DMS153 (cell line): ENCODE measurements around the gene CNOT6.

Source experiments
- DNase-seq: peaks from one replicate; lab custom pipeline; 2025; lab: John Stamatoyannopoulos, UW

The CNOT6 gene

GRCh38 chr5:180621311-180621710, 127.1 kb downstream of the CNOT6 start:
- no peak for DNase-seq

- DNase-seq, result no peak
Measured at GRCh38 chr5:180622910-180623309, 128.7 kb downstream of the CNOT6 start.

GRCh38 chr5:180623411-180623834, 129.2 kb downstream of the CNOT6 start:
- no peak for DNase-seq

DNA sequence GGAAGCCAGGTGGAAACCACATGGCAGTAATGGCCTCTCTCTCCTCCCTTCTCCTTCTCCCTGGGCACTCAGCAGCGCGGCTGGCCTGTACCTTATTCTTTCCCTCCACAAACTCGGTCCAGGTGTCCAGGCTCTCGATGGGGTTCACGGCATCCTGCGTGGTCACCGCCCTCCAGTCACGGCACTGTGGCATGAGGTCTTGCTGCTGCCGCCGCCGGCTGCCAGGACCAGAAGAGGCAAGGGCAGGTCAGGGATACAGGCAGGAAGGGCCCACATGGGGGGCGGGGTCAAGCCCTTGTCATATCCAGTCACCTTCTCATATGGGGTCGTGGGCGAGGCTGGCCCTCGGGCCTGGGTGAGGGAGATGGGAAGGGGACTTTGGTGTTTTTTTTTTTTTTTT, 129.7 kb downstream of the CNOT6 start:
- no peak for DNase-seq

DNA sequence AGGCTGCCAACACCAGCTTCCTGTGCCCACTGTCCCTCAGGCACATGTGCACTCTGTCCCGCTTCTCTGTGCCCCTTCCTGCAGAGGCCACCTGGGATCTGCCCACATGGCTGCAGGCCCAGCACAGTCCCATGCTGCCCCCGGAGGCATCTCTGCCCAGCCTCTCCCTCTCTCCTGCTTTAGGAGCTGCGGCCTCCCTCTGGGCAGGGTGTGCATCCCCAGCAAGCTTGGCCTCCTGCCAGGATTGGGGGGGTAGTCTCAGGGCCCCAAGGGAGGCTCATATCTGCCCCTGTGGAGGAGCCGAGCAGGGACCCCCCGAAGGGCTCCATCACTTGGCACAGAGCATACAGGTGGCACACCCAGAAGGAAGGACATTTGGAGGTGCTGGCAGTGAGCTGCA, 130.4 kb downstream of the CNOT6 start:
- no peak for DNase-seq

GRCh38 chr5:180625125-180625790, 131.1 kb downstream of the CNOT6 start:
- DNase-seq, result no peak

- DNase-seq, result no peak
Measured at GRCh38 chr5:180625791-180626660, 131.8 kb downstream of the CNOT6 start.

- no peak for DNase-seq
Measured at GRCh38 chr5:180626661-180627385, 132.6 kb downstream of the CNOT6 start.

- no peak for DNase-seq
Measured at GRCh38 chr5:180627386-180628120, 133.4 kb downstream of the CNOT6 start.
